NCI-H2081 (cell line): Measurements from ENCODE around the gene LITAF.
"Not testable (repeated sequence)": the region's sequence is repeated elsewhere in the genome, so short reads cannot be mapped to it uniquely, and the experiment has no call there.

Source experiments
- DNase-seq, 2 experiments: peaks; one replicate each; lab custom pipeline; 2025; lab: John Stamatoyannopoulos, UW

Gene LITAF

DNA sequence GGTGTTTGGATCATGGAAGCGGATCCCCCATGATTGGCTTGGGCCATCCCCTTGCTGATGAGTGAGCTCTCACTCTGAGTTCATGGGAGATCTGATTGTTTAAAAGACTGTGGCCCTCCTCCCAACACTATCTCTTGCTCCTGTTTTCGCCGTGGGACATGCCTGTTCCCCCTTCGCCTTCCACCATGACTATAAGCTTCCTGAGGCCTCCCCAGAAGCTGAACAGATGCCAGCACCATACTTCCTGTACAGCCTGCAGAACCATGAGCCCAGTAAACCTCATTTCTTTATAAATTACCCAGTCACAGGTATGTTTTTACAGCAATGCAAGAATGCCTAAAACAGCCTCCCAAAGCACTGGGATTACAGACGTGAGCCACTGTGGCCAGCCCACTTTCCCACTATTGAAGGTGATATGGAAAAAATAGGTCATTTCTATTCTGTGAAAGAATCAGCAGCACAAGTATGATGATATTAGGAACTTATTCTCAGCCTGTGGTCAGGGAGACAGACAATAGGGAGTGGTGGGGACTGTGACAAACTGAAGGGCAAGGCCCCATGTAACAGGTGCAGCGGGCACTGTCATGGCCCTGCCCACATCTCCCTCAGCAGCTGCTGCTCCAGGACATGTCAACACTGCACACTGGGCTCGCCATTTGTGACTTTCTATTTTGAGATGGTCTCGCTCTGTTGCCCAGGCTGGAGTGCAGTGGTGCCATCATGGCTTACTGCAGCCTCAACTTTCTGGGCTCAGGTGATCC is 33.7 kb upstream of the LITAF start:
- no peak for DNase-seq

GRCh38 chr16:11619327-11619851 is 32.7 kb upstream of the LITAF start:
- DNase-seq: no peak

DNA sequence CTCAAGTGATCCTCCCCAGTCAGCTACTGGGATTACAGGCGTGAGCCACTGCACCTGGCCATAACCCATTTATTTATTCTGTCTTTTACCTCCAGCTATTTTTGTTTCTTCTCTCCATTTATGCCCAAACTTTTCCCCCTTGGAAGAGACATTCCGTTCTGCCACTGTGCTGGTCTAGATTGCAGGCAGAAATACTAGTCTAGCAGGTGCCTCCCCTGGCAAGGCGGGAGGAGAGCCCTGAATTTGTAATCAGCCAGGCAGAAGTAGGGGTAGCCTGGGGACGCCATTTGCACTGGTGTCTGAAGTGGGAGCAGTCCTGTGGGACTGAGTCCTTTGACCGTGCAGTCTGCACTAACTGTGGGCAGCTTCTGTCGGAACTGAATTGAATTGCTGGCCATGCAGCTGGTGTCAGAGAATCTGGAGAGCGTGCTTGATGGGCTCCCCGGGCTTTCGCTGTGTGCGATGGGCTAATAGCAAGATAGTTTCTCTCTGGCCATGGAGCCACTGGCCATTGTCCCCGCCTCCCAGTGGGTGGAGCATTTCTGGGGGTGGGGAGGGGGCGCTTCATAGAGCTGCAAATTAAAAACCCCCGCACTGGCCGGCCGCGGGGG is 31.5 kb upstream of the LITAF start:
- DNase-seq: no peak

- DNase-seq: no peak
These were observed 29.2 kb upstream of the LITAF start for GRCh38 chr16:11615748-11616447.

DNA sequence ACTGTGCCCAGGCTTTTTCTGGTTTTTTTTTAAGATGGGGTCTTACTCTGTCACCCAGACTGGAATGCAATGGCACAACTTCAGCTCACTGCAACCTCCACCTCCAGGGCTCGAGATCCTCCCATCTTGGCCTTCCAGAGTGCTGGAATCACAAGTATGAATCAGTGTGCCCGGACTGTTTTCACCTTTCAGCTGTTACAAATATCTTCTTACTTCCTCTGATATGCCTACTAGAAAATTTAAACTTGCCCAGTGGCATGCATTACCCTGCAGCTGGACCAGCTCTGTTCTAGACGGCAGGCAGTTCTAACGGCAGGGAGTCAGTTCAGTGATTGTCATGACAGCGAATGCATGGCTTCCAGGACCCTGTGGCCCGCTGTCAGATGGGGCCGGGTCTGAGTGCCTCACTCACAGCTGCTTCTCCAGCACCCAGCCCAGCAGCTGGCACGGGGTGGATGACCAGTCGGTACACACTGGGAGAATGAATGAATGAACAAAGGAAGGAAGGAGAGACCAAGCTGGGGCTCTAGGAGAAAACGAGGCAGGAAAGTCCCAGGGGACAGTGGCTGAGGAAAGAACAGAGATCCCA is 28.0 kb upstream of the LITAF start:
- no peak for DNase-seq

DNA sequence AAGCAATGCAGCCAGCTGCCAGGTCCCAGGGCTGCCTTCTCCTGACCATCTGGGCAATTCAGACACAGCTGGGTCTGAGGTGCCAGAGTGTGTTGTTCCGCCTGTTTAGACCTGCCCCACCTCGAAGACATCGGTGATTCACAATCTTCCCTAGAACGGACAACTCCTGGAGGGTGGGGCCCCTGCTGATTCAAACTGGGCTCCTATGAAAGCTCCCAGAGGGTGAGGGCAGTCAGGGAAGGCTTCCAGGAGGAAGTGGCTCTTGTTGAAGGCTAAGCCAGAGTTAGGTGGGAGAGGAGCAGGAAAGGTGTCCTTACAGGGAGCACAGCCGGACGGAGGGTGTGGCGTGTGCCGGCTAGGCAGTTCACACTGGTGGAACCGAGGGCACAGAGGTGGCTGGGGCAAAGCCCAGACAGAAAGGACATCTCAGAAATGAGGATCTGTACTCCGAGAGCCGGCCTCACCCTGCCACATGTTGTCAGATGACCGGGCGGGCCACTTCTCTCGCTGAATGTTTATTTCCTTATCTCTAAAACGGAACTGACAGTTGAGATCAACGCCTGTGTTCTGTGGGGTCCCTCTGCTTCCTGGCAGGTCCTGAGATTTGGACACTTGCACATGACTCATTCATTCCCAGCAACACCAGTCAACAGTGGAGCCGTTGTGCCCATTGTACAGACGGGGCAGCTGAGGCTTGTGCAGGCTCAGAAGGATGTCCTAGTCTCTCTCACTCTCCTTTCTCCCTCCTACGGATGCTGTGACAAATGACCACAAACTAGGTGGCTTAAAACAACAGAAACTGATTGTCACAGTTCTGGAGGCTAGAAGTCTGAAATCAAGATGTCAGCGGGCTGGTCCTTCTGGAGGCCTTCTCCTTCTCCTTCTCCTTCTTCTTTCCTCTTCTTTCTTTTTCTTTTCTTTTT is 26.9 kb upstream of the LITAF start:
- DNase-seq: no peak

DNA sequence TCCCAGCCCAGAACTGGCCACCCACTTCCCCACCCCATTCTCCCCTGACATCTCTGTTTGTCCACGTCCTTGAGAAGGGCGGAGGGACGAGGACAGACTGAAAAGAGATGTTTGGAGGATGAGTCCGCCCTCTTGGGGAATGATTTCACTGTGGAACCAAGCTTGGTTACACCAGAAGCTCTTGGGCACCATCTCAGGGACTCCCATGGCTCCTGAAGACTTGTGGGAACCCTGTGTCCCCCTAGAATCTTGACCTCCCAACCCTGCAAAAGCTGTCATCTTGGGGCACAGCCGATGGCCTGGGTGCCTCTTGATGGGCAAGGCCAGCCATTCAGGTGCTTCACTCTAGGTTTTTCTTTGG is 25.9 kb upstream of the LITAF start:
- no peak for DNase-seq

DNA sequence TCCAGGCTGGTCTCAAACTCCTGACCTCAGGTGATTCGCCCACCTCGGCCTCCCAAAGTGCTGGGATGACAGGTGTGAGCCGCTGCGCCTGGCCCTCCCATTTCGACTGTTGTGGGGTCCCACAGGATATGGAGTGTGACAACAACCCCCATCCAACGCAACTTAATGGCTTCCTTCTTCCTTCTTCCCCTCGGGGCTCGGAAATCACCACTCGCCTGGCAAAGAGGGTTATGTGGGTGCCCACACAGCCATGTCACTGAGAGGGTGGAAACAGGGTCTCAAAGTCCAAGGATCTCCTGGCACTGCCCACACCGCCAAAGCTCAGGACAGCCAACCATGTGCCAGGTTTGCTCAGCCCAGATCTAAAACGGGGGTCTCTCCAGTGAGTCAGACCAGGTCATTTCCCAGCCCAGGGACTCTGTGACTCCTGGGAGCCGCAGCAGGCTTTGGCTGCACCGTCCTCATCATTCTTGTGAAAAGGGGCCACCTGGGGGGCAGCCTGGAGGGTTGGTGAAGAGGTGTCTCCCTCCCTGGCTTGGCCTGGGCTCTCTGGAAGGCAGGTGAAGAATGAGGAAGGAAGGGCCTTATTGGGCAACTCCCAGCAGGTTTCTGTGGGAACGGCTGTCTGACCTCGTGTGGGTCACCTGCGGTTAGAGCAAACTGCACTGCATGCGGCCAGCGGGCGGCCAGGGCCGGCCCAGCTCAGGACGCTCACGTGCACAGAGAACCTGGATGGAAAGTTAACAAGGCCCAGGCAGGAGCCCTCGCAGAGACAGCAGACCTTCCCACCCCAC is 25.3 kb upstream of the LITAF start:
- no peak for DNase-seq

DNA sequence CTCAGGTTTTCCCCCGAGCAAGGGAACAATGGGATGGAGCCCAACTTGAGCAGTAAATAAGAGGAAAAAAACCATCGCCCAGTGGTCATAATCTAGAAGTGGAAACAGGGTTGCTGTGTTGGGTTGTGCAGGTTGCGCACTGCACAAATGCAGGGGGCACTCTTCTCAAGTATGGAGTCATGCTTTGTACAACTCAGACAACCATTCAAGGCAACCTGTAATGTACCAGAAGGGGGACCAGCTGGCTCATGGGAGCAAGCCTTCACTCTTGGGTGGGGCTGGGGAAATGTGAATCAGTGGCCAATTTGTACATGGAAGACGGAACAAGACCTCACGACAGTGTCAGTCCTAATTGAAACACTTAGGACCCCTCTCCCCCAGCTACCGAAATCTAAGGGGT is 23.9 kb upstream of the LITAF start:
- DNase-seq: no peak

- DNase-seq: no peak
These were observed 23.4 kb upstream of the LITAF start for GRCh38 chr16:11610121-11610505.

DNA sequence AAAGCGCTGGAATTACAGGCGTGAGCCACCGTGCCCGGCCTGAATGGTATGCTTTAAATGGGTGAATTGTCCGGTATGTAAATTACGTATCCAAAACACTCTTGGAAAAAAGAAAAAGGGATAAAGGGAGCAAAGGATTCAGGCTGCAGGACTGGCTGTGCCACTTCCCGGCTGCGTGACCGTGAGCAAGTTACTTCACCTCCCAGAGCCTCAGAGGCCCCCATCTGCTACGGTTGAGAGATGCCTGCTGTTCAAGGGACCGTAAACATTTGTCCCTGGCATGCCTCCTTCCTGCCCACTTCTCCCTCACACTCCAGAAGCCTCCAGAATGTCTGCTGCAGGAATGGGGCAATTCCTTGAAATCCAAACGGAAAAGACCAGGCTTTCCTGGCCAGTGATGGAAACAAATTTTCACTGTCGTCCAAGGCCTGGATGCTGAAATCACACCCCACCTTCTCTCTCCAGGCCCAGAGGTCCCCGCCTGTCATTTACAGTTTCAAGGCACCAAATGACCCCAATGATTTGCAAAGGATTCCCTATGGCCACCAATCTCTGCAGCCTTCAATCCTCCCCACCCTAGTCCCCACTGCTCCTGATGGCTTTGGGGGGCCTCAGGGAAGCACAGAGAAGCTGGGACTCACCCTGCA is 22.9 kb upstream of the LITAF start:
- no peak for DNase-seq

GRCh38 chr16:11605891-11606290 is 19.2 kb upstream of the LITAF start:
- no peak for DNase-seq

- no peak for DNase-seq
These were observed 18.8 kb upstream of the LITAF start for GRCh38 chr16:11605564-11605886.

DNA sequence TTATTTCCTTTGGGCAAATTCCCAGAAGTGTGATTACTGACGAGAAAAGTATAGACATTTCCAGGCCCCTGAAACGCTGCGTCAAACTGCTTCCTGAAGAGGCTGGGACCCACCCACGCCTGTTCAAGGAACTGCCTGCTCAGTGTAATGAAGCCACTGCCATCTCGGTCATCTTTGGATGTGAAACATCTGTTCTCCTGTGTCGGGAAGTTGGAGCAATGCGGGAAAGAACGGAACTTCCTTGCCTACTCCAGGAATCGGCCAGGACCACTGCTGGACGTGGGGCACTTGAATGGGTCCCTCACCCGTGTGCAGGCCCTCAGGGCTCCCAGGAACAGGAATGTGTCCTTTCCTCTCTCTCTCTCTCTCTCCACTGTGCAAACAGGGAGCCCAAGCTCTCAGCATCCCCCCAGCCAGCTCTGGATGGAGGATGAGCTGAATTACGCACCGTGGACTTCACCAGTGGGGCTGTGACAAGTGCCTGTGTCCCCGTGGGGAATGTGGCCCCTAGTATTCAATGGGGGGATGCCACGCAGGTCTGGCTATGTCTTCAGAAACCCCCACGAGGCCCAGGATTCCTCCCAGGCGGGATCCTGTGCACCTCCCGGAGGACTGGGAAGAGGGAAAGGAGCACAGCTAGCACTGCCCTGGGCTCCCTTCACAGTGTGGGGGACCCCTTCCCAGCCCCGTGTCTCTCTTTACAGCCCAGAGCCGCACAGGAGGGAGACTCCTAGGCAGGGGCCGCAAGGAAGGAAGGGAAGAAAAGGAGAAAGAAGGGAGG is 18.3 kb upstream of the LITAF start:
- DNase-seq: no peak

DNA sequence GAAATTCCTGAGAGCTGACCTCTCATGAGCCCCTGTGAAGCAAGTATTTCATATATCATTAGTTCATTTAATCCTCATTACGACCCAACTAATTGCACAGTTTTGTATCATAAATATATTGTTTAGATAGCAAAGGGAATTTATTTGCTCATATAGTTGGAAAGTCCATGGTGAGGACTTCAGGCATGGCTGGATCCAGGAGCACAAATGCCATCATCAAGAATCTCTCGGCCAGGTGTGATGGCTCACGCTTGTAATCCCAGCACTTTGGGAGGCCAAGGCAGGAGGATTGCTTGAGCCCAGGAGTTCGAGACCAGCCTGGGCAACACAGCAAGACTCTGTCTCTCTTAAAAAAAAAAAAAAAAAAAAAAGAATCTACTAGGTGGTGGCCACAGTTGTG is 17.6 kb upstream of the LITAF start:
- DNase-seq: not testable (repeated sequence)

DNA sequence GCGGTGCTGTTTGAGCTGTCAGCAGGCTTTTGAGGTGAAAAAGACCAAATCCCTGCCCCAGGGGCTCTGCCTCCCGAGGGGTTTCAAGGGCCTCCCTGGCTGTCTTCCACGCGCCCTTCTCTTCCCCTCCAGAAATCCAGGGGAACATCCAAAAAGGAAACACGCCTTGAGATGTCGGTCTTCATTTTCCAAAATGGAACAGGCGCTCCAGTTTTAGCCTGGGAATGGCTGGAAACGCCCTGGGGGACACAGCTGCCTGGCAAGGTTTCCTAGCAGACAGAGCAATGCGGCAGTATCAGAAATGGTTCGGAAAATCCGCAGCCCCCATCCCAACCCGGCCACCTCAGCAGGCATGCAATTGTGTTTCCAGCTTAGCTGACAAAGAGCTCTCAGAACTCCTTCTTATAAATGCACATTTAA is 16.6 kb upstream of the LITAF start:
- DNase-seq: peak in 1 of 2 experiments; percentile 8

DNA sequence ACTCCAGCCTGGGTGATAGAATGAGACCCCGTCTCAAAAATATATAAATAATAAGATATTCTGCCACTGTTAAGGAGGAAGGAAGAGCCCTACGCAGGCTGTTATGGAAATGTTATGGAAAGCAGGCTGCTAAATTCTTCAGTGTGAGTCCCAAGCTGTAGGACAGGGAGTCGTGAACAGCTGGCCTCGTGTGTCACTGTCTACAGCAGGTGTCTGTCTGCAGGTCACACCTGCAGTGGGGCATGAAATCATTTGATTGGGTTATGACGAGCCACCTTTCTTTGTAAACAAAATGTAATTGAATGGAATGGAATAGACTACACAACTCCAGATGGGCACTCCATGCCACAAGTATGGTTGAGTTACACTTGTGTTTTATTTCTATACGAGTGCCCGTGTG is 15.6 kb upstream of the LITAF start:
- DNase-seq: peak; percentile 32 to 65

- no peak for DNase-seq
These were observed 15.2 kb upstream of the LITAF start for GRCh38 chr16:11601911-11602310.

DNA sequence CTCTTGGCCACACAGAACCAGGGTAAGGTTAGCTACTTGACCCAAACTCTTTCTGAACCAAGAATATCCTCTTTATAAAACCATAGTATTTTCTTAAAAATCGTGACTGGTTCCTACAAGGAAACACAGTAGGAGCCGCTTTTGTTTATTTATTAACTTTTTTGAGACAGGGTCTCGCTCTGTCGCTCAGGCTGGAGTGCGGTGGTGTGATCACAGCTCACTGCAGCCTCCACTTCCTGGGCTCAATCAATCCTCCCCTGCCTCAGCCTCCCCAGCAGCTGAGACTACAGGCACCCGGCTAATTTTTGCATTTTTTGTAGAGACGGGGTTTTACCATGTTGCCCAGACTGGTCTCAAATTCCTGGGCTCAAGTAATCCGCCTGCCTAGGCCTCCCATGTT is 14.7 kb upstream of the LITAF start:
- DNase-seq: no peak

DNA sequence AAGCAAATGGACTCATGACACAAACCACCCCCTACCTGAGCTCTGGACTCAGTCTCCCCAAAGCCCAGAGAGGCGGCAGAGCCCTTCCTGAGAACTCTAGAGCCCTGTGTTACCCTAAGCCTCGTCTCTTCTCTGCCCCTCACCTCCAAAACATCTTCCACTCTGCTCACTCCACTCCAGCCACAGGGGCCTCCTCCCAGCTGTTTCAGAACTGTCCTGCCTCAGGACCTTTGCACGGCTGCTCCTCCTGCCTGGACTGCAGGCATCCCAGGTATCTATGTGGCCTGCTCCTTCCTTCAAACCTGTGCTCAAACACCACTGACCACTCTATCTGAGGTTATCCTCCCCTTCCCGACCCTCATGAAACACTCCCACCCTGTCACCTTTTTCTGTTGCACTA is 12.9 kb upstream of the LITAF start:
- no peak for DNase-seq
